Osteoblast (primary cell): ENCODE results near the gene AKT1S1. TPM values are rescaled to one million over a fixed set of nuclear protein-coding genes. Genes with fewer than 3 reads are reported as not detected.

Experiments used
- DNase-seq: peaks from one replicate; pipeline ENCODE4 v3.0.0; 2011; ENCODE audit warnings: low spot score, mixed read lengths; ENCODE audit not compliant: insufficient read length; ENCODE audit errors: missing footprints
- H2AFZ ChIP-seq: 2 replicates; pipeline ENCODE4 v1.6.0; 2011; ENCODE audit warnings: mild to moderate bottlenecking, low read length
- H3K27ac ChIP-seq: 2 replicates; pipeline ENCODE4 v1.5.1; 2011; ENCODE audit warnings: mild to moderate bottlenecking, low read depth, low read length, moderate library complexity
- H3K27me3 ChIP-seq: 2 replicates; pipeline ENCODE4 v1.6.0; 2012; ENCODE audit warnings: mild to moderate bottlenecking, control low read depth, inconsistent platforms, low read length, moderate library complexity; ENCODE audit not compliant: insufficient read depth
- H3K36me3 ChIP-seq: 2 replicates; pipeline ENCODE4 v1.5.1; 2011; ENCODE audit warnings: mild to moderate bottlenecking, low read length, control low read depth, moderate library complexity; ENCODE audit not compliant: insufficient read depth
- H3K4me1 ChIP-seq: 2 replicates; pipeline ENCODE4 v1.5.1; 2011; ENCODE audit warnings: mild to moderate bottlenecking, low read length, control low read depth, moderate library complexity; ENCODE audit not compliant: insufficient read depth
- H3K4me2 ChIP-seq: 2 replicates; pipeline ENCODE4 v1.6.0; 2011; ENCODE audit warnings: mild to moderate bottlenecking, low read length; ENCODE audit not compliant: insufficient read depth
- H3K4me3 ChIP-seq: fragments of 200-600 bp; sonication (generic); 3 replicates; pipeline ENCODE4 v1.5.1; 2012; ENCODE audit warnings: mild to moderate bottlenecking, low read length, inconsistent platforms; ENCODE audit not compliant: insufficient read depth
- H3K79me2 ChIP-seq: 2 replicates; pipeline ENCODE4 v1.6.0; 2012; ENCODE audit warnings: mild to moderate bottlenecking, low read length, control low read depth, inconsistent platforms; ENCODE audit not compliant: insufficient read depth
- H3K9me3 ChIP-seq: 2 replicates; pipeline ENCODE4 v1.5.1; 2011; ENCODE audit warnings: low read depth, low read length, control low read depth
- H4K20me1 ChIP-seq: 2 replicates; pipeline ENCODE4 v1.6.0; 2012; ENCODE audit warnings: mild to moderate bottlenecking, low read length, control low read depth; ENCODE audit not compliant: insufficient read depth
- CTCF ChIP-seq: IDR thresholded peaks from 2 replicates; pipeline ENCODE4 v1.5.1; 2011; ENCODE audit warnings: mild to moderate bottlenecking, low read depth, low read length, moderate library complexity; ENCODE audit errors: extremely low read depth
- total RNA-seq: library from RNA; depleted of rRNA; stranded (reverse); fragments of >200 nt; gene quantifications from 2 replicates; pipeline ENCODE4 v1.2.3, GENCODE V29; 2012

AKT1S1 gene
- total RNA-seq, 1 donor, result 13.4 TPM

- no peak for DNase-seq
- Histone ChIP-seq H3K4me2 (no peak overlapping the region), H3K4me1 (peaks cover 30% of the 10 kb centered on the region), H3K27ac (no peak overlapping the region), H3K9me3 (no peaks in the 10 kb centered on the region), H3K4me3 (no peak overlapping the region), H3K27me3 (no peaks in the 10 kb centered on the region), H4K20me1 (peaks cover 35% of the 10 kb centered on the region), H3K36me3 (peaks cover 46% of the 10 kb centered on the region), H3K79me2 (peaks cover 29% of the 10 kb centered on the region), H2AFZ (no peak overlapping the region)
- TF ChIP-seq CTCF, result no peak
Measured at GRCh38 chr19:49857061-49857837, 19.9 kb downstream of the AKT1S1 start.

DNA sequence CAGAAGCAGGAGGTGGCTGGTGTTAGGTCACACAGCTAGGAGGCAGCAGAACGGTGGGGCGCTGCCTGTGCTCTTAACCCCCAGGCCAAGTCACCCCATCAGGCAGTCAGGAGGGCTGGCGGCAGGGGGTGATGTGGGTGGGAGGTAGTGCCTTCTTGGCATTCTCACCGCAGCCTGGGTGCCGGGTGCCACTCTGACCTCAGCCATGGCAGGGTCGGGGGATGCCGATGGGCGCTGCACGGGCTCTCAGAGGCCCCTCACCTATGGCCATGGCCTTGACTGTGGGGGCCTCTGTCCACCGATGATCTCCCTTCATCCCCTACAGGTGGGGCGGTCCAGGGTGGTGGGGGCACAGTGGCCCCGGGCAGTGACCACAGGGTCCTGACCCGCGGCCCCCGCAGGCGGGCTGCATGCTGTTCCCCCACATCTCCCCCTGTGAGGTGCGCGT is 20.6 kb downstream of the AKT1S1 start:
- H3K79me2 ChIP-seq, result peaks cover 36% of the 10 kb centered on the region
- no peaks in the 10 kb centered on the region for H3K27me3 ChIP-seq
- no peak overlapping the region for H3K4me2 ChIP-seq
- DNase-seq, result no peak
- H3K27ac ChIP-seq, result no peak overlapping the region
- TF ChIP-seq CTCF, result no peak
- H3K4me1 ChIP-seq, result peaks cover 34% of the 10 kb centered on the region
- no peaks in the 10 kb centered on the region for H3K9me3 ChIP-seq
- no peak overlapping the region for H3K4me3 ChIP-seq
- H3K36me3 ChIP-seq, result peaks cover 46% of the 10 kb centered on the region
- peaks cover 40% of the 10 kb centered on the region for H4K20me1 ChIP-seq
- H2AFZ ChIP-seq, result no peak overlapping the region

- no peak overlapping the region for H2AFZ ChIP-seq
- peaks cover 34% of the 10 kb centered on the region for H3K4me1 ChIP-seq
- H3K4me2 ChIP-seq, result no peak overlapping the region
- H3K36me3 ChIP-seq, result peaks cover 43% of the 10 kb centered on the region
- peaks cover 39% of the 10 kb centered on the region for H4K20me1 ChIP-seq
- TF ChIP-seq CTCF, result no peak
- peaks cover 36% of the 10 kb centered on the region for H3K79me2 ChIP-seq
- no peak overlapping the region for H3K27ac ChIP-seq
- H3K27me3 ChIP-seq, result no peaks in the 10 kb centered on the region
- H3K4me3 ChIP-seq, result no peak overlapping the region
- no peak for DNase-seq
- no peaks in the 10 kb centered on the region for H3K9me3 ChIP-seq
Measured at GRCh38 chr19:49855676-49856573, 21.2 kb downstream of the AKT1S1 start.

DNA sequence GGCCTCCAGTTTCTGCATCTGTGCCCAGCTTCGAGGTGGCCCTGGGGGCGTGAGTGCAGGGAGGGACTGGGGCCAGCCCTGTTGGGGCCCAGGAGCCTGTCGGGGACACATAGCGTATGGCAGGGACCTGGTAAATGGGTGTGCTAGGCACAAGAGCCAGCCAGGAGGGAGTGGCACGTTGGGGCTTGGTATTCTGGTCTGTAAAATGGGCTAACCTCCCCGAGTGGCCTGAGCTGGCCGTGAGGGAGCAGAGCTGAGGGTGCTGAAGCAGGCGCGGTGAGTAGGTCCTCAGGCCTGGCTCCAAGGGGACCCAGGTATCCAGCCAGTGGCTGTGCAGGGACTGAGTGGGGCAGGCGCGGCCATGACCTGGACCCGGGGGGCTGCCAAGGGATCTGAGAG is 21.9 kb downstream of the AKT1S1 start:
- Histone ChIP-seq H2AFZ (no peak overlapping the region), H3K79me2 (peaks cover 36% of the 10 kb centered on the region), H3K4me1 (peaks cover 35% of the 10 kb centered on the region), H3K9me3 (no peaks in the 10 kb centered on the region), H3K4me2 (no peak overlapping the region), H3K27ac (no peak overlapping the region), H4K20me1 (peaks cover 34% of the 10 kb centered on the region), H3K36me3 (peaks cover 38% of the 10 kb centered on the region), H3K4me3 (no peak overlapping the region), H3K27me3 (no peaks in the 10 kb centered on the region)
- TF ChIP-seq CTCF, result no peak
- DNase-seq, result no peak
